Suppressor macrophage (primary cell): ENCODE measurements around the gene AP1S1.
A peak's percentile ranks its signal among the peaks of the same experiment; 100 is the strongest.

Experiments
- DNase-seq, 4 experiments: peaks; one replicate each; pipeline ENCODE4 v3.0.0-alpha.2; 2020 to 2022

The AP1S1 gene

GRCh38 chr7:101201695-101202602, 47.7 kb downstream of the AP1S1 start:
- no peak for DNase-seq

- no peak for DNase-seq
These were observed 48.3 kb downstream of the AP1S1 start for GRCh38 chr7:101202603-101202918.

GRCh38 chr7:101203740-101204738, 49.8 kb downstream of the AP1S1 start:
- peak; percentile 62 to 78 (median 70) for DNase-seq

GRCh38 chr7:101205901-101206664, 51.8 kb downstream of the AP1S1 start:
- no peak for DNase-seq

GRCh38 chr7:101206665-101207042, 52.4 kb downstream of the AP1S1 start:
- no peak for DNase-seq

GRCh38 chr7:101207459-101207858, 53.2 kb downstream of the AP1S1 start:
- DNase-seq, result no peak

- DNase-seq, result no peak
These were observed 54.5 kb downstream of the AP1S1 start for GRCh38 chr7:101208794-101209193.

GRCh38 chr7:101210143-101210542, 55.9 kb downstream of the AP1S1 start:
- no peak for DNase-seq
